OCI-LY3 (cell line): ENCODE results near the gene DTD1.

Experiments
- H2AFZ ChIP-seq: fragments of 200-600, 300-600 bp; shearing (Covaris generic); 2 replicates; pipeline ENCODE4 v1.6.0; 2014; ENCODE audit warnings: antibody characterized with exemption, low read depth, low read length
- H3K27ac ChIP-seq: fragments of 200-600, 300-600 bp; sonication (generic); 2 replicates; pipeline ENCODE4 v1.5.1; 2014; ENCODE audit warnings: mild to moderate bottlenecking, low read length, moderate library complexity, mixed read lengths
- H3K27me3 ChIP-seq: fragments of 200-600, 300-600 bp; sonication (generic); 2 replicates; pipeline ENCODE4 v1.6.1; 2014; ENCODE audit warnings: low read depth, low read length, mixed read lengths
- H3K36me3 ChIP-seq: fragments of 200-600, 300-600 bp; sonication (generic); replicated peaks from 2 replicates; pipeline ENCODE3; 2014; ENCODE audit warnings: low read depth, low read length, mixed read lengths
- H3K4me1 ChIP-seq: fragments of 300-600, 200-600 bp; sonication (generic); 2 replicates; pipeline ENCODE4 v1.6.1; 2014; ENCODE audit warnings: low read length, mixed read lengths
- H3K4me2 ChIP-seq: fragments of 200-600, 300-600 bp; sonication (generic); 2 replicates; pipeline ENCODE4 v1.6.1; 2014; ENCODE audit warnings: low read length, mixed read lengths
- H3K4me3 ChIP-seq: fragments of 300-600, 200-600 bp; sonication (generic); 2 replicates; pipeline ENCODE4 v1.5.1; 2014; ENCODE audit warnings: antibody characterized with exemption, mild to moderate bottlenecking, low read length, moderate library complexity
- H3K79me2 ChIP-seq: fragments of 300-600, 200-600 bp; shearing (Covaris generic); 2 replicates; pipeline ENCODE4 v1.6.1; 2014; ENCODE audit warnings: mild to moderate bottlenecking, low read length, mixed read lengths
- H3K9ac ChIP-seq: fragments of 300-600, 200-600 bp; shearing (Covaris generic); 2 replicates; pipeline ENCODE4 v1.6.0; 2014; ENCODE audit warnings: mild to moderate bottlenecking, low read length, moderate library complexity
- H3K9me3 ChIP-seq: fragments of 200-600, 300-600 bp; shearing (Covaris generic); 2 replicates; pipeline ENCODE4 v1.6.1; 2014; ENCODE audit warnings: low read length, mixed read lengths; ENCODE audit not compliant: insufficient read depth
- H4K20me1 ChIP-seq: fragments of 200-600, 300-600 bp; sonication (generic); 2 replicates; pipeline ENCODE4 v1.6.1; 2016; ENCODE audit warnings: low read length, mixed read lengths; ENCODE audit not compliant: insufficient read depth
- CTCF ChIP-seq: fragments of 200-600, 300-600 bp; sonication (generic); IDR thresholded peaks from 2 replicates; pipeline ENCODE4 v1.5.1; 2014; ENCODE audit warnings: antibody characterized with exemption, low read length, low read depth
- EZH2phosphoT487 ChIP-seq: fragments of 200-600 bp; shearing (Covaris generic); IDR thresholded peaks from 2 replicates; pipeline ENCODE4 v1.6.1; 2018; ENCODE audit warnings: antibody characterized with exemption, mixed run types, low read depth

The DTD1 gene

DNA sequence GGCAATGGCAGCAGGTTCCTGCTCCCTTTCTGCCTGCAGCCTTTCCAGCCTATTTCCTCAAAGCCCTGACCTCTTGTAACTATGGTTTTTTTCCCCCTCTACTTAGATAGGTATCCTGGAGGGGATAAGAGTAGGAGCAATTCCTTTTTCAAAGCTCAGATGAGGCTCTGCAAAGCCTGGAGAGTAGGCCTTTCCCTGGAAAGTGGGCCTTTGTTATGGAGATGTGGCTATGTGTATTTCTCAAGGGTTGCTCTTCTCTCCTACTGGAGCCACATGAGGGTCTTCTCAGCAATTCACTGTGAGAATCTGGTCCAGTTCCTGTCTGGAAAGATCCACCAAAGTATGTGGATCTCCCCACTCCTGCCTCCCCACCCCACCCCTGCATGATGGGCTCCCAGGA, 96.0 kb downstream of the DTD1 start:
- Histone ChIP-seq H2AFZ (no peak overlapping the region), H3K4me3 (no peak overlapping the region), H3K27ac (no peak overlapping the region), H3K79me2 (no peaks in the 10 kb centered on the region), H3K9ac (no peak overlapping the region), H3K9me3 (no peaks in the 10 kb centered on the region), H3K27me3 (no peaks in the 10 kb centered on the region), H3K36me3 (no peaks in the 10 kb centered on the region), H4K20me1 (0 out of 2 replicates have a peak, but pooled peaks cover 10% of the 10 kb centered on the region), H3K4me1 (peaks cover 2% of the 10 kb centered on the region), H3K4me2 (no peak overlapping the region)
- TF ChIP-seq CTCF (no peak), EZH2phosphoT487 (no peak)

DNA sequence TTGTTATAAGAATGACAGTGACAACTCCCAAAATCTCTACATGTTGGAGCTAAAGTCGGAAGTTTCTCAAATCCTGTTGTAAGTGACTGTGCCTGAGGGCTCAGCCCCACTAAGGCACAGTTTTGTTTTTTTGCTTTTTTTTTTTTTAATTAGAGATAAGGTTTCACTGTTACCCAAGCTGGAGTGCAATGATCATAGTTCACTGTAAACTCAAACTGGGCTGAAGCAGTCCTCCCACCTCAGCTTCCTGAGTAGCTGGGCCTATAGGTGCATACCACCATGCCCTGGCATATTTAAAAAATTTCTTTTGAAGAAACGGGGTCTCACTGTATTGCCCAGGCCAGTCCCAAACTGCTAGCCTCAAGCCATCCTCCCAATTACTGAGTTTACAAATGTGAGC, 96.9 kb downstream of the DTD1 start:
- Histone ChIP-seq H3K27me3 (no peaks in the 10 kb centered on the region), H3K9me3 (no peaks in the 10 kb centered on the region), H3K4me1 (no peaks in the 10 kb centered on the region), H3K9ac (no peak overlapping the region), H3K36me3 (no peaks in the 10 kb centered on the region), H3K4me2 (no peak overlapping the region), H4K20me1 (0 out of 2 replicates have a peak, but pooled peaks cover 10% of the 10 kb centered on the region), H3K79me2 (no peaks in the 10 kb centered on the region), H3K27ac (no peak overlapping the region), H3K4me3 (no peak overlapping the region), H2AFZ (no peak overlapping the region)
- TF ChIP-seq EZH2phosphoT487 (no peak), CTCF (no peak)

GRCh38 chr20:18685406-18685805, 97.6 kb downstream of the DTD1 start:
- Histone ChIP-seq H3K4me3 (no peak overlapping the region), H2AFZ (no peak overlapping the region), H3K79me2 (no peaks in the 10 kb centered on the region), H3K4me2 (no peak overlapping the region), H3K27me3 (no peaks in the 10 kb centered on the region), H3K27ac (no peak overlapping the region), H3K9ac (no peak overlapping the region), H3K36me3 (no peaks in the 10 kb centered on the region), H4K20me1 (0 out of 2 replicates have a peak, but pooled peaks cover 10% of the 10 kb centered on the region), H3K9me3 (no peaks in the 10 kb centered on the region), H3K4me1 (no peaks in the 10 kb centered on the region)
- TF ChIP-seq EZH2phosphoT487 (no peak), CTCF (no peak)

GRCh38 chr20:18686696-18687095, 98.8 kb downstream of the DTD1 start:
- Histone ChIP-seq H3K4me1 (no peaks in the 10 kb centered on the region), H3K4me3 (no peak overlapping the region), H3K4me2 (no peak overlapping the region), H3K27ac (no peak overlapping the region), H4K20me1 (0 out of 2 replicates have a peak, but pooled peaks cover 10% of the 10 kb centered on the region), H3K79me2 (no peaks in the 10 kb centered on the region), H3K36me3 (no peaks in the 10 kb centered on the region), H2AFZ (no peak overlapping the region), H3K27me3 (no peaks in the 10 kb centered on the region), H3K9me3 (no peaks in the 10 kb centered on the region), H3K9ac (no peak overlapping the region)
- TF ChIP-seq EZH2phosphoT487 (no peak), CTCF (no peak)
